Parathyroid adenoma (tissue), 2 donors: Measurements from ENCODE around the gene EPB41.
"Not testable (repeated sequence)": the region's sequence is repeated elsewhere in the genome, so short reads cannot be mapped to it uniquely, and the experiment has no call there.

Experiments used
- H2AFZ ChIP-seq: fragments of 300-600 bp; sonication (generic); one replicate; pipeline ENCODE4 v1.7.0; 2017; ENCODE audit warnings: antibody characterized with exemption, mild to moderate bottlenecking
- H3K27ac ChIP-seq: fragments of 300-600 bp; sonication (generic); one replicate; pipeline ENCODE4 v1.7.0; 2017
- H3K27me3 ChIP-seq: fragments of 300-600 bp; sonication (generic); one replicate; pipeline ENCODE4 v1.7.0; 2017; ENCODE audit warnings: low read length; ENCODE audit not compliant: control insufficient read depth, insufficient read depth
- H3K36me3 ChIP-seq: fragments of 300-600 bp; sonication (generic); one replicate; pipeline ENCODE4 v1.7.0; 2017; ENCODE audit warnings: low read length; ENCODE audit not compliant: control insufficient read depth, insufficient read depth
- H3K4me1 ChIP-seq: fragments of 300-600 bp; sonication (generic); one replicate; pipeline ENCODE4 v1.7.0; 2017; ENCODE audit warnings: control low read depth
- H3K4me2 ChIP-seq: fragments of 300-600 bp; sonication (generic); one replicate; pipeline ENCODE4 v1.7.0; 2017; ENCODE audit warnings: low read length
- H3K4me3 ChIP-seq: fragments of 300-600 bp; sonication (generic); one replicate; pipeline ENCODE4 v1.7.0; 2017; ENCODE audit warnings: low read depth, low read length
- H3K79me2 ChIP-seq: fragments of 300-600 bp; sonication (generic); one replicate; pipeline ENCODE4 v1.7.0; 2017; ENCODE audit warnings: control low read depth
- H3K9ac ChIP-seq: fragments of 300-600 bp; sonication (generic); one replicate; pipeline ENCODE4 v1.7.0; 2017; ENCODE audit warnings: mild to moderate bottlenecking
- H3K9me3 ChIP-seq: fragments of 300-600 bp; sonication (generic); one replicate; pipeline ENCODE4 v1.7.0; 2017; ENCODE audit warnings: low read length; ENCODE audit not compliant: control insufficient read depth
- TF ChIP-seq, protein P1 (sequence below): fragments of 300-600 bp; sonication (generic); IDR thresholded peaks from one replicate; pipeline ENCODE4 v1.7.0; 2017; ENCODE audit warnings: antibody characterized with exemption, mild to moderate bottlenecking
- donor health status: primary hyperparathyroidism.

Gene EPB41

GRCh38 chr1:28935293-28935692, 20.9 kb downstream of the EPB41 start:
- H3K4me2 ChIP-seq: no peak overlapping the region
- no peak overlapping the region for H3K9ac ChIP-seq
- no peaks in the 10 kb centered on the region for H3K4me1 ChIP-seq

DNA sequence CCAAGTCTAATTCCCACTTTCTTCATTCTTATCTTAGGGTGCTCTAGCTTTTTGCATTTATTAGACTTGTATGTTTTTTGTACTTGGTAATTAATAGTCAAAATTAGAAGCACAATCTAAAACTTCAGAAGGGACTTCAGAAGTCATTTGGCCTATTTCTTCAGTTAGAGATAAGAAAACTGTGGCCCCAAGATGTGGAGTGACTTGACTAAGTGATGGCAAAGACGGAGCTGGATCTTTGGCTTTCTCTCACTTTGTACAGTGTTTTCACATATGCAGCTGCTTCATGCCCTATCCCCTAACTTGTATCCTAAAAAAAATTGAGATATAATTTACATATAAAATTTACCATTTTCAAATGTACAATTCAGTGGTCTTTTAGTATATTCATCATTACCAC, 21.7 kb downstream of the EPB41 start:
- Histone ChIP-seq H3K4me3 (no peak overlapping the region), H3K36me3 (no peaks in the 10 kb centered on the region), H3K4me2 (no peak overlapping the region), H3K27ac (no peak overlapping the region), H3K79me2 (peaks cover 3% of the 10 kb centered on the region), H3K27me3 (no peaks in the 10 kb centered on the region), H3K4me1 (no peaks in the 10 kb centered on the region), H3K9ac (no peak overlapping the region), H3K9me3 (no peaks in the 10 kb centered on the region), H2AFZ (no peak overlapping the region)
- TF ChIP-seq, protein P1, sequence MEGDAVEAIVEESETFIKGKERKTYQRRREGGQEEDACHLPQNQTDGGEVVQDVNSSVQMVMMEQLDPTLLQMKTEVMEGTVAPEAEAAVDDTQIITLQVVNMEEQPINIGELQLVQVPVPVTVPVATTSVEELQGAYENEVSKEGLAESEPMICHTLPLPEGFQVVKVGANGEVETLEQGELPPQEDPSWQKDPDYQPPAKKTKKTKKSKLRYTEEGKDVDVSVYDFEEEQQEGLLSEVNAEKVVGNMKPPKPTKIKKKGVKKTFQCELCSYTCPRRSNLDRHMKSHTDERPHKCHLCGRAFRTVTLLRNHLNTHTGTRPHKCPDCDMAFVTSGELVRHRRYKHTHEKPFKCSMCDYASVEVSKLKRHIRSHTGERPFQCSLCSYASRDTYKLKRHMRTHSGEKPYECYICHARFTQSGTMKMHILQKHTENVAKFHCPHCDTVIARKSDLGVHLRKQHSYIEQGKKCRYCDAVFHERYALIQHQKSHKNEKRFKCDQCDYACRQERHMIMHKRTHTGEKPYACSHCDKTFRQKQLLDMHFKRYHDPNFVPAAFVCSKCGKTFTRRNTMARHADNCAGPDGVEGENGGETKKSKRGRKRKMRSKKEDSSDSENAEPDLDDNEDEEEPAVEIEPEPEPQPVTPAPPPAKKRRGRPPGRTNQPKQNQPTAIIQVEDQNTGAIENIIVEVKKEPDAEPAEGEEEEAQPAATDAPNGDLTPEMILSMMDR: no peak

More at GRCh38 chr1:28935293-28935692, 20.9 kb downstream of the EPB41 start:
- peaks cover 7% of the 10 kb centered on the region for H3K79me2 ChIP-seq
- H3K27ac ChIP-seq: no peak overlapping the region
- no peak overlapping the region for H3K4me3 ChIP-seq
- no peaks in the 10 kb centered on the region for H3K36me3 ChIP-seq
- TF ChIP-seq, protein P1: no peak
- H3K27me3 ChIP-seq: no peaks in the 10 kb centered on the region
- H3K9me3 ChIP-seq: no peaks in the 10 kb centered on the region
- no peak overlapping the region for H2AFZ ChIP-seq

DNA sequence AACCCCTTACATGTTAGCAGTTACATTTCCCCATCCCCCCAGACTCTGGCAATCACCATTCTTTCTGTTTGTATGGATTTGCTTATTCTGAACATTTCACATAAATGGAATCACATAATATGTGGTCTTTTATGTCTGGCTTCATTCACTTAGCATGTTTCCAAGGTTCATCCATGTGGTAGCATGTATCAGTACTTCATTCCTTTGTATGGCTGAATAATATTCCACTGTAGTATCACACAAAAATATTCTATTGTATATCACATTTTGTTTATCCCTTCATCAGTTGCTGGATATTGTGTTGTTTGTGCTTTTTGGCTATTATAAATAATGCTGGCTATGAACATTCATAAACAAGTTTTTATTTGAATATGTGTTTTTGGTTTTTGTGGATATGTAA, 22.2 kb downstream of the EPB41 start:
- Histone ChIP-seq H3K27ac (no peak overlapping the region), H3K4me2 (no peak overlapping the region), H3K36me3 (no peaks in the 10 kb centered on the region), H3K79me2 (peaks cover 3% of the 10 kb centered on the region), H3K9me3 (no peaks in the 10 kb centered on the region), H2AFZ (no peak overlapping the region), H3K9ac (no peak overlapping the region), H3K4me1 (no peaks in the 10 kb centered on the region), H3K4me3 (no peak overlapping the region), H3K27me3 (no peaks in the 10 kb centered on the region)
- TF ChIP-seq, protein P1: no peak

- not testable (repeated sequence) for H3K4me2 ChIP-seq, H3K9me3 ChIP-seq, H3K36me3 ChIP-seq, H3K27me3 ChIP-seq, H3K4me3 ChIP-seq, H3K27ac ChIP-seq, H3K9ac ChIP-seq, H2AFZ ChIP-seq, H3K79me2 ChIP-seq, H3K4me1 ChIP-seq
Observed at GRCh38 chr1:28943581-28943980, 29.2 kb downstream of the EPB41 start.

GRCh38 chr1:28950006-28950405, 35.6 kb downstream of the EPB41 start:
- Histone ChIP-seq H2AFZ (no peak overlapping the region), H3K36me3 (no peaks in the 10 kb centered on the region), H3K4me3 (no peak overlapping the region), H3K9ac (no peak overlapping the region), H3K4me2 (no peak overlapping the region), H3K4me1 (no peaks in the 10 kb centered on the region), H3K79me2 (no peaks in the 10 kb centered on the region), H3K27ac (no peak overlapping the region), H3K27me3 (no peaks in the 10 kb centered on the region), H3K9me3 (no peaks in the 10 kb centered on the region)
- TF ChIP-seq, protein P1: no peak
